Ramos (cell line): ENCODE measurements around the gene ZNF860.

Source experiments
- in situ Hi-C: fragments of 300-500 bp; cut with MboI; formaldehyde crosslinking; loops from one replicate; pipeline ENCODE4 v1.14.3; 2022; ENCODE audit warnings: low sequenced_read_pairs; ENCODE audit not compliant: unreplicated experiment

Gene ZNF860

DNA sequence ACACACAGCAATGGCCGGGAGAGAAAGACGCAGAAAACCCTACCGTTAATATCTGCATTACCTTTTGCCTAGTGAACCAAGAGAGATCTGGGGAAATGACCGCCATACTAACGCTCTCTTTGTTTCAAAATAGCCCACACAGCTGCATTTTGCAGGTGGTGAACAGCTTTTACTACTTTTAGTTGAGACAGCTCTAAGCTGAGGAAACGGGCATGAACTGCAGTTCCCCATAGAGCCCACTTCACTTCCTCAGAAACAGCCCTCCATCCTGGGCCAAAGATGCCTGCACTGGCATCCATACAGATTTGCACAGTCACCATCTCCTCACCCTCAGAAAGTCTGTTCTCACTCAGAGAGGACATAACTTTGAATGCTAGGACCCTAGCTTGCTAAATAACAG is 45.0 kb downstream of the ZNF860 start:
- in situ Hi-C loops, result no loop called here

DNA sequence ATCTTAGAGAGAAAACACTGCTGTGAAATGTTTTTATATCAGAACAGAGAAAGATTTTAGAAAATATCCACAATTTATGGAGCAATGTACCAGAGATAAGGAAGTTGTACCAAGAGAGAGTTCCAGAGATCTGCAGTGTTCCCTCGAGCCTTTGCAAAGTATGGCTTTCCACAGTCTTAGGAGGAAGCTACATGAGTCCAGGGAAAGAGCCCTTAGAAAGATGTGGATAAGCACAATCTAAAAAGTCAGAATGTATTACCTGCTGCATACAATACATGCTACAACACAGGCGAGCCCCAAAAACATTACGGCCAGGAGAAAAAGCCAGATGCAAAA is 56.4 kb downstream of the ZNF860 start:
- in situ Hi-C loops, result no loop called here

DNA sequence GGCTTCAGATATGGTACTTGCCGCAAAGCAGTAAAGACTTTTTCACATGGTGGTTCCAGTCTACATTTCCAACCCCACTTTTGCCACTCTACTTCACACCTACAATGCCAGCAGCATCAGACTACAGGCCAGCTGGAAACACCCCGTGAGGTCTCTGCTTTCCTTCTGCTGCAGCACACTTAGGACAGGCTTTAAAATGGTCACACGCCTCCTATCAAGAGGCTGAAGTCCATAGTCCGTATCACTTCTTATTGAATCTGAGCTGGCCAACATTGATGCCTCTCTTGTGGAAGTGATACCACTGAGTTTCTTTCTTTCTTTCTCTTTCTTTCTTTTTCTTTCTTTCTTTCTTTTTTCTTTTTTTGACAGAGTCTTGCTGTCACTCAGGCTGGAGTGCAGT is 59.8 kb downstream of the ZNF860 start:
- in situ Hi-C loops, result no loop called here
